NT2/D1 (cell line): ENCODE measurements around the gene FADS2.

Experiments used
- DNase-seq: peaks from one replicate; pipeline ENCODE4 v3.0.0-alpha.2; 2011; ENCODE audit warnings: low read depth, low spot score
- H3K27me3 ChIP-seq: 2 replicates; pipeline ENCODE4 v1.6.0; 2011; ENCODE audit warnings: mild to moderate bottlenecking; ENCODE audit not compliant: insufficient read length, insufficient read depth
- H3K36me3 ChIP-seq: 2 replicates; pipeline ENCODE4 v1.6.1; 2011; ENCODE audit warnings: mild to moderate bottlenecking, low read length, mixed read lengths; ENCODE audit not compliant: insufficient read depth, insufficient read length
- H3K4me1 ChIP-seq: 2 replicates; pipeline ENCODE4 v1.5.1; 2011; ENCODE audit not compliant: insufficient read depth, insufficient read length
- H3K4me3 ChIP-seq: 2 replicates; pipeline ENCODE4 v1.5.1; 2011; ENCODE audit warnings: low read depth; ENCODE audit not compliant: insufficient read length
- H3K9ac ChIP-seq: 2 replicates; pipeline ENCODE4 v1.6.0; 2011; ENCODE audit warnings: low read depth; ENCODE audit not compliant: insufficient read length
- H3K9me3 ChIP-seq: 2 replicates; pipeline ENCODE4 v1.5.1; 2011; ENCODE audit warnings: mild to moderate bottlenecking, low read length; ENCODE audit not compliant: insufficient read depth
- SUZ12 ChIP-seq: IDR thresholded peaks from 2 replicates; pipeline ENCODE4 v1.6.1; 2011; ENCODE audit not compliant: insufficient read length, insufficient read depth; ENCODE audit errors: extremely low read depth
- YY1 ChIP-seq: IDR thresholded peaks from 2 replicates; pipeline ENCODE4 v1.6.1; 2011; ENCODE audit not compliant: insufficient read length, insufficient read depth
- ZNF274 ChIP-seq: IDR thresholded peaks from 2 replicates; pipeline ENCODE4 v1.6.1; 2011; ENCODE audit warnings: mild to moderate bottlenecking, low read depth, low read length

Gene FADS2

GRCh38 chr11:61806785-61807184 lies 21.3 kb upstream of the FADS2 start:
- H3K36me3 ChIP-seq: peaks cover 94% of the 10 kb centered on the region
- no peaks in the 10 kb centered on the region for H3K27me3 ChIP-seq
- TF ChIP-seq SUZ12: no peak
- TF ChIP-seq ZNF274: no peak
- no peak for TF ChIP-seq YY1
- H3K4me3 ChIP-seq: no peak overlapping the region
- no peak overlapping the region for H3K9ac ChIP-seq
- no peak for DNase-seq
- H3K9me3 ChIP-seq: no peaks in the 10 kb centered on the region
- H3K4me1 ChIP-seq: no peaks in the 10 kb centered on the region

GRCh38 chr11:61810671-61811175 lies 17.4 kb upstream of the FADS2 start:
- TF ChIP-seq YY1 (no peak), SUZ12 (no peak), ZNF274 (no peak)
- Histone ChIP-seq H3K36me3 (peaks cover 82% of the 10 kb centered on the region), H3K9me3 (peaks cover 7% of the 10 kb centered on the region; the same call in 1 of the 2 replicates), H3K4me1 (peaks cover 7% of the 10 kb centered on the region), H3K27me3 (no peaks in the 10 kb centered on the region), H3K9ac (no peak overlapping the region), H3K4me3 (no peak overlapping the region)
- DNase-seq: no peak

GRCh38 chr11:61811831-61812230 lies 16.3 kb upstream of the FADS2 start:
- Histone ChIP-seq H3K36me3 (peaks cover 75% of the 10 kb centered on the region), H3K4me3 (no peak overlapping the region), H3K9ac (no peak overlapping the region), H3K27me3 (no peaks in the 10 kb centered on the region), H3K4me1 (peaks cover 7% of the 10 kb centered on the region), H3K9me3 (peaks cover 7% of the 10 kb centered on the region; the same call in 1 of the 2 replicates)
- no peak for TF ChIP-seq SUZ12
- TF ChIP-seq ZNF274: no peak
- no peak for TF ChIP-seq YY1
- DNase-seq: no peak

- H3K4me3 ChIP-seq: no peak overlapping the region
- H3K36me3 ChIP-seq: peaks cover 67% of the 10 kb centered on the region
- TF ChIP-seq YY1 (no peak), SUZ12 (no peak), ZNF274 (no peak)
- peaks cover 7% of the 10 kb centered on the region for H3K4me1 ChIP-seq
- peaks cover 7% of the 10 kb centered on the region; the same call in 1 of the 2 replicates for H3K9me3 ChIP-seq
- no peak for DNase-seq
- no peak overlapping the region for H3K9ac ChIP-seq
- no peaks in the 10 kb centered on the region for H3K27me3 ChIP-seq
These were observed 15.2 kb upstream of the FADS2 start for GRCh38 chr11:61812736-61813411.

- Histone ChIP-seq H3K4me3 (peak overlapping the region; percentile 96), H3K9me3 (peaks cover 7% of the 10 kb centered on the region; the same call in 1 of the 2 replicates), H3K27me3 (no peaks in the 10 kb centered on the region), H3K9ac (peak overlapping the region; percentile 79), H3K4me1 (peaks cover 7% of the 10 kb centered on the region), H3K36me3 (peaks cover 51% of the 10 kb centered on the region)
- no peak for DNase-seq
- TF ChIP-seq YY1: no peak
- no peak for TF ChIP-seq ZNF274
- no peak for TF ChIP-seq SUZ12
These were observed 13.7 kb upstream of the FADS2 start for GRCh38 chr11:61814247-61814957.

GRCh38 chr11:61814958-61815789 lies 12.9 kb upstream of the FADS2 start:
- Histone ChIP-seq H3K27me3 (no peaks in the 10 kb centered on the region), H3K9ac (peak overlapping the region; percentile 100), H3K9me3 (peaks cover 7% of the 10 kb centered on the region; the same call in 1 of the 2 replicates), H3K4me3 (peak overlapping the region; percentile 96), H3K36me3 (peaks cover 44% of the 10 kb centered on the region), H3K4me1 (peaks cover 7% of the 10 kb centered on the region)
- no peak for TF ChIP-seq SUZ12
- DNase-seq: peak; percentile 92
